ENCODE data around the gene GALM.
"Not testable (repeated sequence)": the region's sequence is repeated elsewhere in the genome, so short reads cannot be mapped to it uniquely, and the experiment has no call there.

GALM gene

GRCh38 chr2:38665854-38666555 is at the start of gene GALM:
GALM (plus strand) TSS chr2:38666114; CDS start chr2:38666162, 48 bp downstream.
- peak; percentile 80 for DNase-seq (ENCODE audit: low spot score)

- no peak for DNase-seq (ENCODE audit: low spot score)
These were observed 48.6 kb upstream of the GALM start for GRCh38 chr2:38617301-38617700.

- peak; percentile 76 for DNase-seq (ENCODE audit: low spot score)
These were observed 46.3 kb upstream of the GALM start for GRCh38 chr2:38619458-38620164.

GRCh38 chr2:38620282-38620977 is 45.5 kb upstream of the GALM start:
- no peak for DNase-seq (ENCODE audit: low spot score)

DNA sequence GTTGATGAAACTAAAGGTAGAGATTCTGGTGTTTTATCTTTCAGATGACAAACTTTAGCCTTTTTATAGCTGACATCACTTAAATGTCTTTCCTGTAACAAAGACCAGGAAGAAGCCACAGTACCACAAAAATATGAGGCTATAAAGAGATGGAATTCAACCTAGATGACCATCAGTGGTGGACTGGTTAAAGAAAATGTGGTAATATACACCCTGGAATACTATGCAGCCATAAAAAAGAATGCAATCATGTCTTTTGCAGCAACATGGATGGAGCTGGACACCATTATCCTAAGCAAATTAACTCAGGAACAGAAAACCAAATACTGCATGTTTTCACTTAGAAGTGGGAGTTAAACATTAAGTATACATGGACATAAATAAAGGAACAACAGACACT is 44.9 kb upstream of the GALM start:
- DNase-seq (ENCODE audit: low spot score), result no peak

DNA sequence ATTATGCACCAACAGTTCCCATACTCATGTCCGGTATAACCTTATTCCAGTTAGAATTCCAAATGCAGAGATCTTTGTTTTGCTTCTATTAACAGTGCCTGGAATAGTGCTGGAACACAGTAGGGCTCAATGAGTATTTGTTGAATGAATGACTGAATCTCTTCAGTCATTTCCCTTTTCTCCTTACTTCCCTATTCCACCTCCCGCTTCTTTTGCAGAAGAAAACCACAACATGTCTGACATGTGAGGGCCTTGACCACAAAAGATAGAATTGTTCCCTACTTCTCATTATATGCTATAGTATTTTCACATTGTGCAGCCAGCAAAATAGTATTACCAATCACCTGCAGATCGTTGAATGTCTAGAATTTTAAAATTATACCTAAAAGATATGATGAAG is 43.7 kb upstream of the GALM start:
- peak; percentile 67 for DNase-seq (ENCODE audit: low spot score)

DNA sequence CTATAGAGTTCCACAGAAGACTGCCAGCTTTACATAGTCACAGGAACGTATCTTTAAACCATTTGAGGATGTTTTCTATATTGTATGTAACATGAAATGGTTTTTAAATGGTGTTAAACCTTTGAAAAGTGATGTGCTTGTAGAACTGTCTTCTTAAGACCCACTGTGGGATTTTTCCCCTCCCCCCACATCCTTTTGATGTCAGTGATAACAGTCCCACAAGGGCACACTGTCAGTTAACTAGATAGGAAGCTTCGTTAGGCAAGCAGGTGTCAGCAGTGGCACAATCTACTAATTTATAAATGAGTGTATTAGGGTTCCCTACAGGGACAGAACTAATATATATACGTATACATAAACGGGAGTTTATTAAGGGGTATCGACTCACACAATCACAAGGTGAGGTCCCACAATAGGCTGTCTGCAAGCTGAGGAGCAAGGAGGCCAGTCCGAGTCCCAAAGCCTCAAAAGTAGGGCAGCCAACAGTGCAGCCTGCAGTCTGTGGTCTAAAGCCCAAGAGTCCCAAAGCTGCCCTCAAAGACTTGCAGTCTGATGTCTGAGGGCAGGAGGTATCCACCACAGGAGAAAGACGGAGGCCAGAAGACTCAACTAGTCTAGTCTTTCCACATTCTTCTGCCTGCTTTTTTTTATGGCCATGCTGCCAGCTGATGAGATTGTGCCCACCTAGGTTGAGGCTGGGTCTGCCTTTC is 39.4 kb upstream of the GALM start:
- no peak for DNase-seq (ENCODE audit: low spot score)

GRCh38 chr2:38627391-38627790 is 38.5 kb upstream of the GALM start:
- DNase-seq (ENCODE audit: low spot score), result no peak

DNA sequence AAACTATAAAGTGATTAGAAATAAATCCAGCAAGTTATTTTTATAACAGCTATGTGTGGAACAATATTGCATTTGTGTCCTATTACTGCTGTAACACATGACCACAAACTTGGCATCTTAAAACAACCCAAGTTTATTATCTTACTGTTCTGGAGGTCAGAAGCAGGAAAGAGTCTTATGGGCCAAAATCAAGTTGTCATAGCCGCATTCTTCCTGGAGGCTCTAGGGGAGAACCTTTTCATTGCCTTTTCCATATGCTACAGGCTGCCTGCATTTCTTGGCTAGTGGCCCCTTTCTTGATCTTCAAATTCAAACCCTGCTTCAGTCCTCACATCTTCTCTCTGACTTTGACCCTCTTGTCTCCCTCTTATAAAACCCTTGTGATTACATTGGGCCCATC is 36.2 kb upstream of the GALM start:
- no peak for DNase-seq (ENCODE audit: low spot score)

GRCh38 chr2:38631976-38632375 is 33.9 kb upstream of the GALM start:
- no peak for DNase-seq (ENCODE audit: low spot score)

DNA sequence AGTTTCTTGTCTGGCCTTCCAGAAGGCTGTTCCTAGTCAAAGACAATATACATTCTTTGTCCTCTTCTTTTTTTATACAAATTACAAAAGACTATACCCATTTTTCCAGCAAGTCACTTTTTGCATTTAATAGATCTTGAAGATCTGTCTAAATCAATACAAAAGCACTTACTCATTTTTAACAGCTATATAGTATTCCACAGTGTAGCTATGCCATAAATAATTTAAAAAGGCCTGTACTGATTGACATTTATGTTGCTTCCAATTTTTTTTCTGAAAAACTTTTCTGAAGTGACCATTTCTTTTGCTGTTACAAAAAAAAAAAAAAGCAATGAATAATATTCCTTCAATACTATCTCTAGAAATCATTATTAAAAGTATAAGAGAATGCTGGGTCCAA is 32.9 kb upstream of the GALM start:
- no peak for DNase-seq (ENCODE audit: low spot score)

- no peak for DNase-seq (ENCODE audit: low spot score)
These were observed 32.0 kb upstream of the GALM start for GRCh38 chr2:38633895-38634294.

GRCh38 chr2:38634684-38635083 is 31.2 kb upstream of the GALM start:
- DNase-seq (ENCODE audit: low spot score), result no peak

GRCh38 chr2:38635139-38635538 is 30.8 kb upstream of the GALM start:
- DNase-seq (ENCODE audit: low spot score), result no peak

GRCh38 chr2:38636069-38636468 is 29.8 kb upstream of the GALM start:
- no peak for DNase-seq (ENCODE audit: low spot score)

- not testable (repeated sequence) for DNase-seq (ENCODE audit: low spot score)
These were observed 23.4 kb upstream of the GALM start for GRCh38 chr2:38642373-38643017.

DNA sequence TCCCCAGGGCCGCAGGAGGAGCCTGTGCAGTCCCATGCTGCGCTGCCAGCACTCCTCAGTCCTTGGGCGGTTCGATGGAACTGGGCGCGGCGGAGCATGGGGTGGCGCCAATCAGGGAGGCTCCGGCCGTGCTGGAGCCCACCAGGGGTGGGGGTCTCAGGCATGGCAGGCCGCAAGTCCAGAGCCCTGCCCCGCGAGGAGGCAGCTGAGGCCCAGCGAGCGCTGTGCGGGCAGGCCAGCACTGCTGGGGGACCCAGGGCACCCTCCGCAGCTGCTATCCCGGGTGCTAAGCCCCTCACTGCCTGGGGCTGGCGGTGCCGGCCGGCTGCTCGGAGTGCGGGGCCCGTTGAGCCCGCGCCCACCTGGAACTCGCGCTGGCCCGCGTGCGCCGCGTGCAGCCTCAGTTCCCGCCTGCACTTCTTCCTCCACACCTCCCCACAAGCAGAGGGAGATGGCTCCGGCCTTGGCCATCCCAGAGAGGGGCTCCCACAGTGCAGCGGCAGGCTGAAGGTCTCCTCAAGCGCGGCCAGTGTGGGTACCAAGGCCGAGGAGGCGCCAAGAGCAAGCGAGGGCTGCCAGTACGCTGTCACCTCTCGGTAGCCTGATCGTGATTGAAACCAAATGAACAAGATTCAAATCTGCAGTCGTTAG is 22.8 kb upstream of the GALM start:
- no peak for DNase-seq (ENCODE audit: low spot score)

DNA sequence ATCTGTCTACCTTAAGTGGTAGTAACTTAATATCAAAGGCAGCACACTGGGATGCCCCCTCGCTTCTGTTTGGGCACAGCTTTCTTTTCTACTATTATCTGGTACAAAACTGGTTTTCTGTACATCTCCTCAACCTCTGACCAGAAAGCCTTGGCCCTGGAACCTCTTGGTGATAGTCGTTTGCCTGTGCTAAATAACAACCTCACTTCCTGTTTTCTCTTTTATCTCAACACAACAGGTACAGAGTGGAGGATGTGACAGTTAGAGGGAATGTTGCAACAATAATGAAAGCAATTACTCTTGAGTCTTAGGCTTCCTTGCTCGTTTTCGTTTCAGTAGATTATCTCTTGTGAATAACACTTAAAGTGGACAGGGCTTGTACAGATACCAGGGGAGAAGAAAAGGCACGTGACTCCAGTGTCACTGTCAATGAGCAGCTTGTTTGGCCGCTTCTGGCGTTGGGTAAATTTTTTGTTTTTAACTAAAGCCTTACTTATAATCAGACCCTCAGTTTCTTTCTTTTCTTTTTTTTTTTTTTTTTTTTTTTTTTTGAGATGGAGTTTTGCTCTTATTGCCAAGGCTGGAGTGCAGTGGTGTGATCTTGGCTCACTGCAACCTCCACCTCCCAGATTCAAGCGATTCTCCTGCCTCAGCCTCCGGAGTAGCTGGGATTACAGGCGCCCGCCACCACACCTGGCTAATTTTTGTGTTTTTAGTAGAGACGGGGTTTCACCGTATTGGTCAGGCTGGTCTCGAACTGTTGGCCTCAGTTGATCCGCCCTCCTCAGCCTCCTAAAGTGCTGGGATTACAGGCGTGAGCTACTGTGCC is 22.0 kb upstream of the GALM start:
- DNase-seq (ENCODE audit: low spot score), result not testable (repeated sequence)

DNA sequence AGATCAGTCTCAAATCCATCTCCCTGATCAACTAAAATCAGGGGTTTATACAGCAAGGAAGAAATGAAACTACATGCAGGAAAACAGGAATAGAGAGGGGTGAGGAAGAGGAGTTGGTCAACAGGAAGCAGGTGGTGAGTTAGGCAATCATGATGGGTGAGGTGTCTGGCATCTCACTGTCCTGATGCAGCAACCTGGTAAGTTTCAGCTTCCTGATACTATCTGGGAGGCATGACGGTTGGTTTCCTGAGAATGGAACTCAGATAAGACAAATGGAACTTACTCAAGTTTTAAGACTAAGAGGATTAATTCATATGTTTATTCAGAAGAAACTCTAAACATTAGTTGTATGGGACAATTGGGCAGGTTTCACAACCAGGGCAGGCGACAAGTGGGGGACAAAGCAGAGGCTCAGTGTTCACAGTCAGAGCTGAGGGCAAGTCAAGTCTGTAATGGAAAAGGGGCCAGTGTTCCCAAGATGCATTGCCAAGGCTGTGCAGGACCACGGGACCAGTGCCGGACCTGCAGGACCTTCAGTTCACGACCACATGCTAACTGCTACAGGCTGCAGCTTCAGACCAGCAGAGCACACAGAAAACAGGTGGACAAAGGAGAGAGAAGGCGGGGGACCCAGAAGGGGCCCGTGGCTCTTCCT is 17.7 kb upstream of the GALM start:
- DNase-seq (ENCODE audit: low spot score), result no peak

DNA sequence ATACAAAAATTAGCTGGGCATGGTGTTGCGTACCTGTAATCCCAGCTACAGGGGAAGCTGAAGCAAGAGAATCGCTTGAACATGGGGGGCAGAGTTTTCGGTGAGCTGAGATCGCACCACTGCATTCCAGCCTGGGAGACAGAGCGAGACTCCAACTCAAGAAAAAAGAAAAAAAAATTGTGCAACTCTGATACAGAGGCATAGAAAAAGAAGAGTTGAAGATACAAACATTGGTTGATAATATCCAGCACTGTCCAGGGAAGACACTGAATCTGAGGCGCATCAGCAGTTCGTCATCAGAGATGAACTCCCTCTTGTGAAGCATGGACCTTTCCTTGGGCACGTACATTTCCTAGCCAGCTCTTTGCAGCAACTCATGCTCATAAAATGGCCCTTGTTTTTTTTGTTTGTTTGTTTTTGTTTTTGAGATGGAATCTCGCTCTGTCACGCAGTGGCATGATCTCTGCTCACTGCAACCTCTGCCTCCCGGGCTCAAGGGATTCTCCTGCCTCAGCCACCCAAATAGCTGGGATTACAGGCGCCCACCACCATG is 16.7 kb upstream of the GALM start:
- DNase-seq (ENCODE audit: low spot score), result no peak

Data from pons (tissue), 1 donor.